K562 (cell line): ENCODE data around the gene SKOR1. TPM values are rescaled to one million over a fixed set of nuclear protein-coding genes. Genes with fewer than 3 reads are reported as not detected.

Experiments used
- ZFP36 ChIP-seq: fragments of 150-350 bp; IDR thresholded peaks from 2 replicates; pipeline ENCODE4 v1.6.1; 2018; ENCODE audit warnings: low read length, low read depth; ENCODE audit not compliant: partially characterized antibody
- polyA plus RNA-seq, 8 experiments: library from polyadenylated mRNA; depleted of rRNA in 4 of 8; stranded (reverse) in 5 of 8; unstranded in 3 of 8; fragments of >200 nt; fragmentation: Nextera tagmentation in 2 of 8; fragmentation: Illumina TruSeq in 1 of 8; extraction: Ambion mirVana in 2 of 8; extraction: Trizol in 1 of 8; gene quantifications; 2 replicates each; pipeline versions ENCODE4 v1.2.1 to v1.2.3, GENCODE V29; 2011 to 2014; ENCODE audit warnings: inconsistent platforms in 1 of 8, missing spikeins in 1 of 8
- small RNA-seq: library from RNA; depleted of rRNA; stranded (forward); fragments of <200 nt; gene quantifications from one replicate; pipeline ENCODE3, GENCODE V24; 2014
- total RNA-seq, 7 experiments: library from RNA; depleted of rRNA in 6 of 7; stranded (reverse); fragments of >200 nt in 6 of 7; fragmentation: Illumina TruSeq in 2 of 7; extraction: Trizol in 2 of 7; gene quantifications; 2 replicates each; pipeline versions ENCODE4 v1.2.1 to v1.2.3, GENCODE V29; 2011 to 2021; ENCODE audit warnings: low replicate concordance in 1 of 7

The SKOR1 gene
- total and polyA plus RNA-seq, 9 of the 15 experiments (the other 6 are each of a cell fraction or from before 2014, with no cell fraction given) = 0.04 to 0.41 (median 0.09) TPM; not detected in 3

DNA sequence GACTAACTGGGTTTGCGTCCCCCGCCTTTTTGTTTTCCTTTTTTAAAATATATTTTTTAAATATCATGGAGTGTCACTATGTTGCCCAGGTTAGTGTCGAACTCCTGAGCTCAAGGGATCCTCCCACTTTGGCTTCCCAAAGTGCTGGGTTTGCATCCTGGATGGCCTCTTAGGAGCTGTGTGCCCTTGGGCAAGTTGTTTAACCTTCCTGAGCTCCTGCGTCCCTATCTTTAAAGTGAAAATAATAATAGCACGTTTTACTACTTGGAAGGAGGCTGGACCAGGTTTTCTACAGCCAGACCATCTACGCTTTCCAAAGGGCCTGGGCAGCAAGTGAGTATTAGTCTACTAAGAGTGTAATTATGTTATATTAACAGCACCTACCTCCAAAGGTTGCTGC lies 58.7 kb downstream of the SKOR1 start (continued):
- peak; percentile 59 for TF ChIP-seq ZFP36
- TF ChIP-seq, all 486 proteins: peak for 6

Small RNA genes within 50 kb of the gene (small RNA-seq; reads per million reads assigned to genes)
- gene RNU6-1 = 5.4 reads per million, percentile 93 among the genes with 10 or more reads in this experiment

Other genes with a start within 250 kb of the SKOR1 start
- not detected in 2 replicates for gene RNU6-1, start 14.5 kb downstream of the SKOR1 start, total RNA-seq (2014; rRNA removed)
- not detected in 2 replicates for gene RNU6-1, start 14.5 kb downstream of the SKOR1 start, total RNA-seq (2014; rRNA removed; fragmentation: Illumina TruSeq; extraction: Trizol)
- not detected in 2 replicates for gene RNU6-1, start 14.5 kb downstream of the SKOR1 start, total RNA-seq (2015; rRNA removed; fragmentation: Illumina TruSeq; extraction: Trizol)
- not detected in 2 replicates for gene RNU6-1, start 14.5 kb downstream of the SKOR1 start, total RNA-seq (2021)
- not detected in 2 replicates for gene RNU6-1, start 14.5 kb downstream of the SKOR1 start, polyA plus RNA-seq (2011; rRNA removed)
- not detected in 2 replicates for gene RNU6-1, start 14.5 kb downstream of the SKOR1 start, polyA plus RNA-seq (2014; fragmentation: Illumina TruSeq; extraction: Trizol)
- not detected for gene RNU6-1, start 14.5 kb downstream of the SKOR1 start, polyA plus RNA-seq (2014; fragmentation: Nextera tagmentation; extraction: Ambion mirVana)
- not detected in 2 replicates for gene RNU6-1, start 14.5 kb downstream of the SKOR1 start, polyA plus RNA-seq (2014; rRNA removed)
- 19.6 and 25.4 TPM in 2 replicates for gene PIAS1, start 228.8 kb downstream of the SKOR1 start, total RNA-seq (2014; rRNA removed)
- 28.5 and 37.5 TPM in 2 replicates for gene PIAS1, start 228.8 kb downstream of the SKOR1 start, total RNA-seq (2014; rRNA removed; fragmentation: Illumina TruSeq; extraction: Trizol)
- 30.4 and 31.0 TPM in 2 replicates for gene PIAS1, start 228.8 kb downstream of the SKOR1 start, total RNA-seq (2015; rRNA removed; fragmentation: Illumina TruSeq; extraction: Trizol)
- gene PIAS1, start 228.8 kb downstream of the SKOR1 start, total RNA-seq (2021) = 25.4 and 25.7 TPM in 2 replicates
- 47.6 and 54.0 TPM in 2 replicates for gene PIAS1, start 228.8 kb downstream of the SKOR1 start, polyA plus RNA-seq (2011; rRNA removed)
- gene PIAS1, start 228.8 kb downstream of the SKOR1 start, polyA plus RNA-seq (2014; fragmentation: Illumina TruSeq; extraction: Trizol) = 49.3 and 59.1 TPM in 2 replicates
- gene PIAS1, start 228.8 kb downstream of the SKOR1 start, polyA plus RNA-seq (2014; fragmentation: Nextera tagmentation; extraction: Ambion mirVana) = 10 to 100 TPM; 19.4 to 41.4 TPM
- 18.0 and 22.9 TPM in 2 replicates for gene PIAS1, start 228.8 kb downstream of the SKOR1 start, polyA plus RNA-seq (2014; rRNA removed)